ENCODE measurements around the gene TANGO2. TPM values are rescaled to one million over a fixed set of nuclear protein-coding genes. Genes with fewer than 3 reads are reported as not detected.

Gene TANGO2
- total and polyA plus RNA-seq, 2 of the 8 experiments (the other 6 are each of a cell fraction or from before 2014, with no cell fraction given) = 10.1 to 18.4 TPM

DNA sequence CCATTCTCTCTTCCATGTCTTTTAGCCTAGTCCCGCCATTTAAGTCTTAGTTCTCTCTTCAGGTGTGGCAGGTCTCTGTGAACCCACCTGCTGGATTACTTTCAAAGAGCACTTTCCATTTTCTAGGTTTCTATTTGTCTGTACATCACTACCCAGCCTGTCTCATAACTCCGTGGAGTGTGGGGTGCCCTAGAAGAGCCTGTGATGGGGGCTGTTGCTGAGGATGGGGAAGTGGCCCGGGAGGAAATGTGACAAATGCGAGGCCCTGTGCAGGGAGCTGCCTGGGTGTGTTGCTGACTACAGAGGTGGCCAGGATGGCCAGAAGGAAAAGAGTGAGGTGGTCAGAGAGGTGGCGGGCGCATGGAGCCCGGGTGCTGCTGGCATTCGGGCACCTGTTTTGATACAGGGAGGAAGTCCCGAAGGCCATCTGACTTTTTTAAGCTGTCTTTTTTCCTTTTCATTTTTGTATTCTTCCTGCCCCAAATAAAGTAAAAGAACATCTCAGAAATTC, 69.9 kb downstream of the TANGO2 start:
- H3K18ac ChIP-seq (ENCODE audit: extremely low read depth, low read length) = no peak overlapping the region
- no peaks in the 10 kb centered on the region; a peak in 1 of 4 replicates for H3K9me3 ChIP-seq (ENCODE audit: insufficient read depth in 2 of 2, low read depth in 1 of 2, low read length in 1 of 2)
- H3K27me3 ChIP-seq (replicated peaks in 1 of 4; ENCODE audit: control insufficient read depth in 3 of 4, extremely low read depth in 1 of 4, insufficient read depth in 3 of 4, low read length in 3 of 4) = no peaks in the 10 kb centered on the region
- H4K5ac ChIP-seq (ENCODE audit: insufficient read length, low read depth, low read length) = no peak overlapping the region
- H4K8ac ChIP-seq (ENCODE audit: extremely low read depth, insufficient read depth, low read length) = no peak overlapping the region
- no peak overlapping the region for H2BK120ac ChIP-seq (replicated peaks; ENCODE audit: low read depth, low read length)
- H3K9ac ChIP-seq (replicated peaks in 1 of 4; ENCODE audit: extremely low read depth in 1 of 4, low read depth in 3 of 4, low read length in 3 of 4) = no peak overlapping the region
- 90% methylated on average over 9 of the region's 9 CpGs; no CpG with 5 or more reads in 1 of the 2 experiments for WGBS, 2 experiments (ENCODE audit: extremely low coverage in 1 of 2, insufficient coverage in 1 of 2, insufficient read length in 1 of 2, insufficient replicate concordance in 2 of 2, low coverage in 1 of 2, low lambda C conversion rate in 2 of 2, missing lambda C conversion rate in 1 of 2)
- no peak overlapping the region for H3K56ac ChIP-seq (replicated peaks; ENCODE audit: insufficient read length, low read depth, low read length)
- FAIRE-seq (no peak), DNase-seq (ENCODE audit: low read depth in 1 of 2, low spot score in 2 of 2) (no peak)
- H4K20me1 ChIP-seq (replicated peaks in 1 of 2; ENCODE audit: control insufficient read depth in 1 of 2, insufficient read depth in 2 of 2, low read length in 2 of 2) = peaks cover 18 to 46% of the 10 kb centered on the region in 2 experiments
- H3K4me3 ChIP-seq (ENCODE audit: extremely low read depth in 1 of 4, insufficient read depth in 2 of 4, low read depth in 3 of 4, low read length in 4 of 4) = no peak overlapping the region
- no peak overlapping the region for H2BK5ac ChIP-seq (ENCODE audit: low read depth, low read length)
- H2BK15ac ChIP-seq (ENCODE audit: low read length) = no peak overlapping the region
- H3K14ac ChIP-seq (ENCODE audit: insufficient read length) = no peak overlapping the region
- H4K91ac ChIP-seq (replicated peaks; ENCODE audit: insufficient read length, low read length) = no peak overlapping the region
- no peaks in the 10 kb centered on the region for H3K23me2 ChIP-seq (ENCODE audit: low read depth, low read length)
- POLR2A ChIA-PET (ENCODE audit: partially characterized antibody) = interaction anchor here (1.6 to 29.4 kb wide), 3 partner anchors 10 to 35 kb away, joined by 5 to 598 read pairs (median 6); partner anchors contain the start of genes RANBP1 and TRMT2A
- H3K36me3 ChIP-seq (ENCODE audit: control insufficient read depth in 2 of 4, insufficient read depth in 4 of 4, low read length in 3 of 4) = peaks cover 78 to 97% (median 94%) of the 10 kb centered on the region in 4 experiments
- H3K79me1 ChIP-seq (ENCODE audit: low read depth, low read length) = peaks cover 18% of the 10 kb centered on the region
- H3K23ac ChIP-seq (ENCODE audit: insufficient read length) = no peak overlapping the region
- no peak overlapping the region for H3K27ac ChIP-seq (ENCODE audit: low read depth, low read length)
- H3K4me1 ChIP-seq (replicated peaks in 1 of 4; ENCODE audit: control insufficient read depth in 3 of 4, insufficient read depth in 4 of 4, low read length in 3 of 4) = no peaks in the 10 kb centered on the region
- H2BK12ac ChIP-seq (ENCODE audit: low read depth, low read length) = no peak overlapping the region
- H3K4ac ChIP-seq (replicated peaks; ENCODE audit: insufficient read length, low read depth, low read length) = no peak overlapping the region
- CTCF ChIA-PET (ENCODE audit: partially characterized antibody) = interaction anchor here (0.6 to 1.3 kb wide), 4 partner anchors 14 to 127 kb away, joined by 3 to 7 read pairs (median 4); no protein-coding TSS in a partner anchor
- H2AFZ ChIP-seq (ENCODE audit: low read length) = no peak overlapping the region
- H3K79me2 ChIP-seq (ENCODE audit: control insufficient read depth in 1 of 2, insufficient read depth in 2 of 2, low read length in 2 of 2) = peaks cover 0 to 17% of the 10 kb centered on the region in 2 experiments; a peak in 2 of 4 replicates
- no peak overlapping the region for H2BK20ac ChIP-seq (ENCODE audit: low read length)
- no peak overlapping the region for H2AK5ac ChIP-seq (ENCODE audit: low read depth, low read length)
- H3K4me2 ChIP-seq (ENCODE audit: insufficient read depth in 1 of 2, low read depth in 2 of 2, low read length in 2 of 2) = no peak overlapping the region
- TF ChIP-seq RXRA (IDR thresholded peaks at IDR 0.05; ENCODE audit: insufficient read depth, low read depth, low read length) = no peak
- TF ChIP-seq CREB1 (IDR thresholded peaks at IDR 0.05) = no peak
- no peak for TF ChIP-seq SIRT6 (IDR thresholded peaks at IDR 0.05; ENCODE audit: low read length)
- no peak for TF ChIP-seq RNF2 (IDR thresholded peaks at IDR 0.05; ENCODE audit: borderline replicate concordance, low read depth, low read length, missing control alignments, poor library complexity, severe bottlenecking)
- TF ChIP-seq EZH2 (IDR thresholded peaks at IDR 0.05; ENCODE audit: low read depth, low read length, severe bottlenecking) = no peak
- no peak for TF ChIP-seq CBX8 (IDR thresholded peaks at IDR 0.05; ENCODE audit: borderline replicate concordance, low read depth, low read length)
- TF ChIP-seq EGR1 (IDR thresholded peaks at IDR 0.05; ENCODE audit: borderline replicate concordance, low read depth, low read length) = no peak
- TF ChIP-seq HDAC2 (IDR thresholded peaks at IDR 0.05; ENCODE audit: borderline replicate concordance in 1 of 2, low read depth in 2 of 2, low read length in 2 of 2) = no peak
- no peak for TF ChIP-seq YY1 (IDR thresholded peaks at IDR 0.05; ENCODE audit: low read depth, low read length)
- TF ChIP-seq TEAD4 (IDR thresholded peaks at IDR 0.05; ENCODE audit: low read depth, low read length) = no peak
- TF ChIP-seq CHD2 (IDR thresholded peaks at IDR 0.05; ENCODE audit: low read length) = no peak
- TF ChIP-seq TCF12 (IDR thresholded peaks at IDR 0.05; ENCODE audit: low read depth, low read length) = no peak
- TF ChIP-seq MAFK (IDR thresholded peaks at IDR 0.05; ENCODE audit: low read depth, low read length) = no peak
- TF ChIP-seq CBX5 (IDR thresholded peaks at IDR 0.05; ENCODE audit: low read depth, low read length) = no peak

All from H1 (cell line).